NCI-H82 (cell line): ENCODE results near the gene UGT1A3.
"Not testable (repeated sequence)": the region's sequence is repeated elsewhere in the genome, so short reads cannot be mapped to it uniquely, and the experiment has no call there.

Experiments
- DNase-seq: peaks from one replicate; lab custom pipeline; 2025; lab: John Stamatoyannopoulos, UW

The UGT1A3 gene

DNA sequence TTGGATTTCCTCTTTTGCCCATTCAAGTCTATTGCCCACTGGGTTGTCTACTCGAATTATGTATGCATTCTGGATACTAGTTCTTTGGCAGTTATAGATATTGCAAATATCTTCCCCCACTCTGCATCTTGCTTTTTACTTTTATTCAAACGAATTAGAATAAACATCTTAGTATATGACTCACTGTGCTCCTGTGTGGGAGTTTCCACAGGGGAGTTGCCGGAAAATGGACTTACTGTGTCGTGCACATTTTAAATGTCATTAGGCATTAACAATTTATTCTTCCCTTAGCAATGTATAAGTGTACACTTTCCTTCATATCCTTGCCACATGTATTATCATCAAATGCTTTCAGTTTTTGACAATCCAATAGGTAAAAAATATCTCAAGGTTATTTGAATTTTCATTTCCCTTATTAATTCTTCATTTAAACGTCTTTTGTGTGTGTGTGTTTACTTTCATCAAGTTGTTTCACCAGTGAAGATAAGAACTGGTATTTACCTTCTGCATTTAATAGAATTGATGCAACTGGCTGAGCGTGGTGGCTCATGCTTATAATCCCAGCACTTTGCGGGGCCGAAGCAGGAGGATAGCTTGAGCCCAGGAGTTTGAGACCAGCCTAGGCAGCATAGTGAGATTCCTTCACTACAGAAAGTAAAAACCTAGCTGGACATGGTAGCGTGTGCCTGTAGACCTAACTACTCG is 20.8 kb upstream of the UGT1A3 start:
- DNase-seq = no peak

DNA sequence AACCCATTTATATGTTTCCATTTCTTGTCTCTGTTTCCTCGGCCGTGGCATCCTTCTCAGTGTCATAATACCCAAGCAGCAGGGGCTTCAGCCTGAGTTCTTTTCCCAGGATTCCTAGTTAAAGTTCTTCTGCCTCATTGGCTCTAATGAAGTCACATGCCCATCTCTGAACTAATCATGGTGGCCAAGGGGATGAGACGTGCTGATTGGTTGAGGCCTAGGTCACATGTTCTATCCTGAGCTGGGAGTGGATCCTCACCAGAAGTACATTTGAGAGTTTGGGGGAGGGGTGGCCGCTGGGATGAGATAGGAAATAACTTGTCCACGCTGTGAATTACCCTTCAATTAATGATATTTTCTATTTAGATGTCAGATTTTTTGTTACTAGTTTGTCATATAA is 19.9 kb upstream of the UGT1A3 start:
- DNase-seq = no peak

DNA sequence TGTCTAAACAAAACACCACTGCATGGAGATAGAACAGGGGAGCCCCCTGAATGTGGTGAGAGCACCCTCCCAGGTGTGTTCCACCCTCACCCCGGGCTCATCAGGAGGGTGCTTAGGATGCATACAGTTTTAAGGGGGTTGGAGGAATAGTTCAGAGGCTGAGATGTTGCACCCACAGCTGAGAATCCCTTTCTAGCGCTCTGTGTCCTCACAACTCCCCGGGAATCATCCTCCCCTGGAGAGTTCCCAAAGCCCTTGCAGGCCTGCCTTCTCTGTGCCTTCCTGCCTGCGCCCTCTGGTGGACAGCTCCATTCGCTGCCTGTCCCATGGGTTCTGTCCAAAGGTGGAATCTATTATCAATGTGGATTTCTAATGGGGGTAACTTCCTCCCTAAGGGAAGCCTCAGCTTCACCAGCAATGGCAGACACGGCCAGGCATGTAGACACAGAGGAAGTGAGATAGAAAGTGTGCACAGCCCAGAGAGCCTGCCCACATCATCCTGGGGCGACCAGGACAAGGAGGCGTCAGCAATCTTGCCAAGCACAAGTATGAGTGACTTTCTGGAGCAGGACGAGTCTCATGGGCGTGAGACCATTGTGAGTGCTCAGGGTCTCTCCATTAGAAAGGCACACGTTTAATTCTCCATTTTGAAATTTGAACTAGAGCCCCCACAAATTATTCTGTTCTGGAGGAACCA is 17.4 kb upstream of the UGT1A3 start:
- DNase-seq = peak; percentile 93

DNA sequence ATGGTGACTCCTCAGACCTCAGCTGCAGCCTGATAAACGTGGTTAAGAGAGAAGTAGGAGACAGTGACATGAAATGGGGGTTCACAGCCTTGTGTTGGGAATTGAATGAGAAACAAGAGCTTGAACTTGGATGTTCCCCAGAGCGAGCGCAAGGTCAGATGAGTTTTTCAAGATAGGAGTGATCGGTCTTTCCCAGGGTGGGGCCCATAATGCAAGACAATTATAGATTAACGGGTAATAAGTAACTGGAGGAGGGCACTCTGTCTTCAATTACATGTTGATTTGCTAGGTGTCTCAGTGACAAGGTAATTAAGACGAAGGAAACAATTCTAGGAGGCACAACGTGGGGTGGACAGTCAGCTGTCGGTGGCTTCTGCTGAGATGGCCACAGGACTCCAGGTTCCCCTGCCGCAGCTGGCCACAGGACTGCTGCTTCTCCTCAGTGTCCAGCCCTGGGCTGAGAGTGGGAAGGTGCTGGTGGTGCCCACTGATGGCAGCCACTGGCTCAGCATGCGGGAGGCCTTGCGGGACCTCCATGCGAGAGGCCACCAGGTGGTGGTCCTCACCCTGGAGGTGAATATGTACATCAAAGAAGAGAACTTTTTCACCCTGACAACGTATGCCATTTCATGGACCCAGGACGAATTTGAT is 16.1 kb upstream of the UGT1A3 start, which contains the start of gene UGT1A5:
TSS of gene UGT1A5 (plus strand) at position 297 of the 651 bp plus-strand sequence. CDS start at position 382, 85 bp downstream.
- DNase-seq = no peak

DNA sequence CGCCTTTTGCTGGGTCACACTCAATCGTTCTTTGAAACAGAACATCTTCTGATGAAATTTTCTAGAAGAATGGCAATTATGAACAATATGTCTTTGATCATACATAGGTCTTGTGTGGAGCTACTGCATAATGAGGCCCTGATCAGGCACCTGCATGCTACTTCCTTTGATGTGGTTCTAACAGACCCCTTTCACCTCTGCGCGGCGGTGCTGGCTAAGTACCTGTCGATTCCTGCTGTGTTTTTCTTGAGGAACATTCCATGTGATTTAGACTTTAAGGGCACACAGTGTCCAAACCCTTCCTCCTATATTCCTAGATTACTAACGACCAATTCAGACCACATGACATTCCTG is 15.6 kb upstream of the UGT1A3 start:
- DNase-seq = no peak

DNA sequence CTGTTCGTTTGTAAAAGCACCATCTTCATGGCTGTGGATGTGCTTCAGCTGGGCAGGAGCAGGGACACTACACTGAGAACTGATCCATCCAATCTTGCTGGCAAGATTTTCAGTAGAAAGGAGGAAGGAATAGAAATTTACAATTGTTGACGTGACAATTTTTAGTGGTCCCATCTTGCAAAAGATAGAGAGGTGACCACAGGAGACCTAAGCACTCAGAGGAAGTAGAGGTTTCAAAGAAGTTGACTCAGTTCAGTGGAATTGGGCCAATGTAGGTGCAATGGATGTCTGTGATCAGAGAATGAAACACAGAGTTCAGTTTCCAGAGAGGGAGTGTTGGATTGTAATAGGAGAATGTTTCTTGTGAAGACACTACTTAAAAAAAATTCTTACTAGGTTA is 14.7 kb upstream of the UGT1A3 start:
- no peak for DNase-seq

DNA sequence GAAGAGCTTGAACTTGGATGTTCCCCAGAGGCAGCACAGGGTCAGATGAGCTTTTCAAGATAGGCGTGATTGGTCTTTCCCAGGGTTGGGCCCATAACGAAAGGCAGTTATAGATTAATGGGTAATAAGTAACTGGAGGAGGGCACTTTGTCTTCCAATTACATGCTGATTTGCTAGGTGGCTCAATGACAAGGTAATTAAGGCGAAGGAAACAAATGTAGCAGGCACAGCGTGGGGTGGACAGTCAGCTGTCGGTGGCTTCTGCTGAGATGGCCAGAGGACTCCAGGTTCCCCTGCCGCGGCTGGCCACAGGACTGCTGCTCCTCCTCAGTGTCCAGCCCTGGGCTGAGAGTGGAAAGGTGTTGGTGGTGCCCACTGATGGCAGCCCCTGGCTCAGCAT is 10.3 kb upstream of the UGT1A3 start, which contains the start of gene UGT1A4:
TSS of gene UGT1A4 (plus strand) at position 185 of the 400 bp plus-strand sequence. CDS start at position 270, 85 bp downstream.
- no peak for DNase-seq

DNA sequence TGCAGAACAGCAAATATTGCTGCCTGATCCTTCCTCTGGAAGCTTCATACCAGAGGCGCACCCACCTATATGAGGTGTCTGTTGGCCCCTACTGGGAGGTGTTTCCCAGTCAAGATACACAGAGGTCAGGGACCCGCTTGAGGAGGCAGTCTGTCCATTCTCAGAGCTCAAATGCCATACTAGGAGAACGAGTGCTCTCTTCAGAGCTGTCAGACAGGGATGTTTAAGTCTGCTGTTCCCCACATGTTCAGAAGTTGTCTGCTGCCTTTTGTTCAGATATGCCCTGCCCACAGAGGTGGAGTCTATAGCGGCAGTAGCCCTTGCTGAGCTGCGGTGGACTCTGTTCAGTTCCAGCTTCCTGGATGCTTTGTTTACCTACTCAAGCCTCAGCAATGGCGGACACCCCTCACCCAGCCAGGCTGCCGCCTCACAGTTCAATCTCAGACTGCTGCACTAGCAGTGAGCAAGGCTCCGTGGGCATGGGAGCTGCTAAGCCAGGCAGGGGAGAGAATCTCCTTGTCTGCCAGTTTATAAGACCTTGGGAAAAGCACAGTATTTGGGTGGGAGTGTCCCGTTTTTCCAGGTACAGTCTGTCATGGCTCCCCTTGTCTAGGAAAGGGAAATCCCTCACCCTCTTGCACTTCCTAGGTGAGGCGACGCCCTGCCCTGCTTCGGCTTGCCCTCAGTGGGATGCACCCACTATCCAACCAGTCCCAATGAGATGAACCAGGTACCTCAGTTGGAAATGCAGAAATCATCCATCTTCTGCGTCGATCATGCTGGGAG is 8.2 kb downstream of the UGT1A3 start:
- not testable (repeated sequence) for DNase-seq

DNA sequence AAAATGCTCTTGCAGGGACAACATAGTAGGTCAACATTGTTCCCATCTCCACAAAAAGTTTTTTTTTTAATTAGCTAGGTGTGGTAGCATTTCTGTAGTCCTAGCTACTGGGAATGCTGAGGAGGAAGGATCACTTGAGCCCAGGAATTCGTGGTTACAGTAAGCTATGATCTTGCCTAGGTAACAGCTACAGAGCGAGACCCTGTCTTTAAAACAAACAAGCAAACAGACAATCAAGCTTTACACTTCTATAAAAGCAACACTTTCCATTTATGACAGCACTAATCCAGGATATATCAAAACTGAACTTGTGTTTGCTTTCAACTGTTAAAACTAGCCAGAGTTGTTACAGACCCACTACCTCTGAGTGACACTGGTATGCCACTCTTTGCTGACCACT is 12.0 kb downstream of the UGT1A3 start:
- DNase-seq = no peak

DNA sequence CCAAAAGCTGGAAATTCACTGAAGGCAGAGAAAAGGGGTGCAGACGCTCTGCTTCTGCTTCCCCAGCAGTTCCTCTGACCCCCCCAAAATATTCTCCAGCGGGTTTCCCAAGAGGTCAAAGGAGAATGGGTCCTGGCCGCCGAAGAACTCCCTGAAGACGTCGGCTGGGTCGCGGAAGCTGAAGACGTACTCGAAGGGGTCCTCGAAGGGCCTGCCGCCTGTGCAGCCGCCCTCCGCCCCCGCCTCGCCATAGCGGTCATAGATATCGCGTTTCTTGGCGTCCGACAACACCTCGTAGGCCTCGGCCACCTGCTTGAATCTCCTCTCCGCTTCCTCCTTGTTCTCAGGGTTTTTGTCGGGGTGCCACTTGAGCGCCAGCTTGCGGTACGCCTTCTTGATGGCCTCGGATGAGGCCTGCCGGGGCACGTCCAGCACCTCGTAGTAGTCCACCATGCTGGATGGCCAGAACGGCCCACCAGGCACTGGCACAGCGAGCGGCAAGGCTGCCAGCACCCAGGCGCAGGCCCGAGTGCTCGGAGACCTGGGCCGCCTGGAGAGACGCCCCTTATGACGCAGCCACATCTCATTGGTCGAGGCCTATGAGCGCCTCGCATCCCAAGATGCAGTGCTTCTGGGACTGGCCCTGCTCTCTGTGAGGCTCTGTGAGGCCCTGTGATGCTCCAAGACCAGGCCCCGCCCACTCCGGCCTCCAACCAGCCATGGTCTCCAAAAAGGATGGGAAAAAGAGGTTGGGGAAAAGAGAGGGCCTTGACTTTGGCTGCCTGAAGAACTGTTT is 14.8 kb downstream of the UGT1A3 start:
- DNase-seq = no peak

DNA sequence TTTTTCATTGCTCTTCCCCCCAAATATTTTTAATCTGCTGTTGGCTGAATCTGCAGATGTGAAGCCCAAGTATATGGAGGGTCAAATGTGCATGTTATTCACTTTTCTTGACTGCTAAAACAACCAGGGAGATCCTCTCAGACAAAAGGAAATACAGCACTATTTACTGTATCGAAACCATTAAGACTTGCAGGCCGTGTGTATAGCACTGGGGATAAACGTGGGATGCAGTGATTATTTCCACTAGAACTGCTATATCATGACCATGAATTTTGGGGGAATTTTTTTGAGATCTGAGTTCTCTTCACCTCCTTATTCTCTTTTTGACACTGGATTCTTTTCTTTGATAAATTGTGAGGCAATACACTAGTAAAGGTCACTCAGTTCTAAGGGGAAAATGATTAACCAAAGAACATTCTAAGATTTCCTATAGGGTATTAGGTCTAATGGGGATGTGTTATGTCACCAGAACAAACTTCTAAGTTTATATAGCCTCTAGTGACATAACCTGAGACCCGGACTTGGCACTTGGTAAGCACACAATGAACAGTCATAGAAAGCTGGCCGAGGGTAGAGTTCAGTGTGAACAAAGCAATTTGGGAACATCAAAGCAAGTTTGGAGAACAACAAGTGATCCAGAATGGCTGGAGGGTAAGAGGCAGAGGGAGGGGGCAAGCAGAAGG is 16.4 kb downstream of the UGT1A3 start:
- DNase-seq = no peak

DNA sequence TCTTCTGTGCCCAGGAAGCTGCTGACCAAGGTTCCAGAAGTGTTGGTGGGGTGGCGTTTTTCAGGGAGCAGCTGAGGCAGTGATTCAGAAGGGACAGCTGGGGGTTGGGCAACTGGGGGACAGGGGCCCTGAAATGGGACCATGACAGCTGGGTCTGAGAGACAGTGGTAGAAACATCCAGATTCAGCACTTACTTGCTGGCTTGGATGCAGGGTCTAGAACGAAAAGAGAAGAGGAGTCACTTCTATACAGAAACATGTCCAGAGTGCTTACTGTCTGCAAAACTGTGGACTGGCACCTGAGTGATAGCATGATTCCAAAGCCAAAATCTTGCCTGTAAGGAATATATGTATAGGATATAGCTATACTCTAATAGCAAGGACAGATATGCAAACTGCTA is 17.0 kb downstream of the UGT1A3 start:
- DNase-seq = not testable (repeated sequence)

DNA sequence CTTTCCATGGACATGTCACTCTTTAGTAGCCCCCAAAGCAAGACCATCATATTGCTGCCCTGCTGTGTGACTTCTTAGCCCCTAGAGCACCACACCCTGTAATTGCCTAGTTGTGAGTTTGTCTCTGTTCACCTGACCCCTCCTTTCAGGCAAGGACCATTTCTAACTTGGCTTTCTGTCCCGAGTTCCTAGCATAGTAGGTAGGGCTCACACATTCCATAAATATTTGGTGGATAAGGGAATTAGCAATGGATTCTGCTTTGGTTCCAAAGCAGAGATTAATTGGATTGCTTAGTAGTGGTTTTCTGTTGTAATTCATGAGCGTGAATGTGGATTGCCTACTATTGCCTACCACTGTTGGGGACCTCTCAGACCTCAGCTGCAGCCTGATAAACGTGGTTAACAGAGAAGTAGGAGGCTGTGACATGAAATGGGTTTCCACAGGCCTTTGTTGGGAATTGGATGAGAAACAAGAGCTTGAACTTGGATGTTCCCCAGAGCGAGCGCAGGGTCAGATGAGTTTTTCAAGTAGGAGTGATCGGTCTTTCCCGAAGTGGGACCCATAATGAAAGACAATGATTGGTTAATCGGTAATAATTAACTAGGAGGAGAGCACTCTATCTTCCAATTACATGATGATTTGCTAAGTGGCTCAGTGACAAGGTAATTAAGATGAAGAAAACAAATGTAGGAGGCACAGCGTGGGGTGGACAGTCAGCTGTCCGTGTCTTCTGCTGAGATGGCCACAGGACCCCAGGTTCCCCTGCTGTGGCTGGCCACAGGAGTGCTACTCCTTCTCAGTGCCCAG is 17.8 kb downstream of the UGT1A3 start:
- DNase-seq = no peak

DNA sequence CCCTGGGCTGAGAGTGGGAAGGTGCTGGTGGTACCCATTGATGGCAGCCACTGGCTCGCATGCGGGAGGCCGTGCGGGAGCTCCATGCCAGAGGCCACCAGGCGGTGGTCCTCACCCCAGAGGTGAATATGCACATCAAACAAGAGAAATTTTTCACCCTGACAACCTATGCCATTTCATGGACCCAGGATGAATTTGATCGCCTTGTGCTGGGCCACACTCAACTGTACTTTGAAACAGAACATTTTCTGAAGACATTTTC is 18.4 kb downstream of the UGT1A3 start:
- no peak for DNase-seq

DNA sequence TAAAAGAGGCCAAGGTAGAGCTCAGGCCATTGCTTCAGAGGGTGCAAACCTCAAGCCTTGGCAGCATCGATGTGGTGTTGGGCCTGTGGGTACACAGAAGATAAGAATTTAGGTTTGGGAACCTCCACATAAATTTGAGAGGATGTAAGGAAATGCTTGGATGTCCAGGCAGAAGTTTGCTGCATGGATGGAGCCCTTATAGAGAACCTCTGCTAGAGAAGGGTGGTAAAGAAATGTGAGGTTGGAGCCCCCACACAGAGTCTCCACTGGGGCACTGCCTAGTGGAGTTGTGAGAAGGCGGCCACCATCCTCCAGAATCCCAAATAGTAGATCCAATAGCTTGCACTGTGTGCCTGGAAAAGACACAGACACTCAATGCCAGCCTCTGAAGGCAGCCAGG is 21.8 kb downstream of the UGT1A3 start:
- DNase-seq = peak; percentile 12

DNA sequence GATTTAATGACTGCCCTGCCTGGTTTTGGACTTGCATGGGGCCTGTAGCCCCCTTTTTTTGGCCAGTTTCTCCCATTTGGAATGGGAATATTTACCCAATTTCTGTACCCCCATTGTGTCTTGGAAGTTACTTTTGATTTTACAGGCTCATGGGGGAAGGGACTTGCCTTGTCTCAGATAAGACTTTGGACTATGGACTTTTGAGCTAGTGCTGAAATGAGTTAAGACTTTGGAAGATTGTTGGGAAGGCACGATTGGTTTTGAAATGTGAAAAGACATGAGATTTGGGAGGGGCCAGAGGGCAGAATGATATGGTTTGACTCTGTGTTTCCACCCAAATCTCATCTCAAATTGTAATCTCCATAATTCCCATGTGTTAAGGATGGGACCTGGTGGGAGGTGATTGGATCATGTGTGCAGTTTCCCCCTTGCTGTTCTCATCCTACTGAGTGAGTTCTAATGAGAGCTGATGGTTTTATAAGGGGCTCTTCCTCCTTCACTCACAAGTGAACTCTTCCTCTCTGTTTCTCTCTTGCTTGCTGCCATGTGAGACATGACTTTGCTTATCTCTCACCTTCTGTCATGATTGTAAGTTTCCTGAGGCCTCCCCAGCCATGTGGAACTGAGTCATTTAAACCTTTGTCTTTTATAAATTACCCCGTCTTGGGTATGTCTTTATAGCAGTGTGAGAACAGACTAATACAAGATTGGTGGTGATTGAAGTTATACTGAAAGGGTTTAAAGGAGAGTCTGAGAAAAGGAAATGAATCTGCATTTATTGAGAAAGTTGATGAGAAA is 22.6 kb downstream of the UGT1A3 start:
- not testable (repeated sequence) for DNase-seq

DNA sequence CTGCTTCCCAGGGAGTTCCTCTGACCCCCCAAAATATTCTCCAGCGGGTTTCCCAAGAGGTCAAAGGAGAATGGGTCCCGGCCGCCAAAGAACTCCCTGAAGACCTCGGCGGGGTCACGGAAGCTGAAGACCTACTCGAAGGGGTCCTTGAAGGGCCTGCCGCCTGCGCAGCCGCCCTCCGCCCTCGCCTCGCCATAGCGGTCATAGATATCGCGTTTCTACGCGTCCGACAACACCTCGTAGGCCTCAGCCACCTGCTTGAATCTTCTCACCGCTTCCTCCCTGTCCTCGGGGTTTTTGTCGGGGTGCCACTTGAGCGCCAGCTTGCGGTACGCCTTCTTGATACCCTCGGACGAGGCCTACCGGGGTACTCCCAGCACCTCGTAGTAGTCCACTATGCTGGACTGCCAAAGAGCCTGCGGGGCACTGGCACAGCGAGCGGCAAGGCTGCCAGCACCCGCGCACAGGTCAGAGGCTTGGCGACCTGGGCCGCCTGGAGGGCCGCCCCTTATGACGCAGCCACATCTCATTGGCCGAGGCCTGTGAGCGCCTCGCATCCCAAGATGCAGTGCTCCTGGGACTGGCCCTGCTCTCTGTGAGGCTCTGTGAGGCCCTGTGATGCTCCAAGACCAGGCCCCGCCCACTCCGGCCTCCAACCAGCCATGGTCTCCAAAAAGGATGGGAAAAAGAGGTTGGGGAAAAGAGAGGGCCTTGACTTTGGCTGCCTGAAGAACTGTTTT is 26.2 kb downstream of the UGT1A3 start:
- DNase-seq = no peak

DNA sequence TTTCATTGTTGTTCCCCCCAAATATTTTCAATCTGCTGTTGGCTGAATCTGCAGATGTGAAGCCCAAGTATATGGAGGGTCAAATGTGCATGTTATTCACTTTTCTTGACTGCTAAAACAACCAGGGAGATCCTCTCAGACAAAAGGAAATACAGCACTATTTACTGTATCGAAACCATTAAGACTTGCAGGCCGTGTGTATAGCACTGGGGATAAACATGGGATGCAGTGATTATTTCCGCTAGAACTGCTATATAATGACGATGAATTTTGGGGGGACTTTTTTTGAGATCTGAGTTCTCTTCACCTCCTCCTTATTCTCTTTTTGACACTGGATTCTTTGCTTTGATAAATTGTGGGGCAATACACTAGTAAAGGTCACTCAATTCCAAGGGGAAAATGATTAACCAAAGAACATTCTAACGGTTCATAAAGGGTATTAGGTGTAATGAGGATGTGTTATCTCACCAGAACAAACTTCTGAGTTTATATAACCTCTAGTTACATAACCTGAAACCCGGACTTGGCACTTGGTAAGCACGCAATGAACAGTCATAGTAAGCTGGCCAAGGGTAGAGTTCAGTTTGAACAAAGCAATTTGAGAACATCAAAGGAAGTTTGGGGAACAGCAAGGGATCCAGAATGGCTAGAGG is 27.7 kb downstream of the UGT1A3 start:
- no peak for DNase-seq
